H1 (cell line): ENCODE measurements around the gene DNAJC7. TPM values are rescaled to one million over a fixed set of nuclear protein-coding genes. Genes with fewer than 3 reads are reported as not detected.

Experiments
- CTCF ChIA-PET: fragments of 300-600 bp; sonication (Branson Sonifier 250); formaldehyde crosslinking; loops from one replicate; lab custom pipeline; 2021; ENCODE audit not compliant: partially characterized antibody; lab: Charles Lee
- POLR2A ChIA-PET: fragments of 300-600 bp; sonication (Branson Sonifier 250); formaldehyde crosslinking; loops from one replicate; lab custom pipeline; 2021; ENCODE audit warnings: inconsistent platforms; ENCODE audit not compliant: partially characterized antibody; lab: Charles Lee
- DNase-seq, 2 experiments: peaks; one replicate each; pipeline versions ENCODE4 v3.0.0 to v3.0.0-alpha.2; 2010 to 2022; ENCODE audit warnings: low spot score in 2 of 2, low read depth in 1 of 2, mixed read lengths in 1 of 2
- FAIRE-seq: peaks from 2 replicates; lab custom pipeline; 2011; peaks lifted over from hg19 to GRCh38; lab: Jason Lieb, UNC
- H2AFZ ChIP-seq: 2 replicates; pipeline ENCODE4 v1.8.1; 2012; ENCODE audit warnings: low read length, inconsistent platforms
- H2AK5ac ChIP-seq: 2 replicates; pipeline ENCODE4 v1.6.1; 2013; ENCODE audit warnings: low read depth, low read length
- H2BK120ac ChIP-seq: replicated peaks from 2 replicates; pipeline ENCODE3; 2013; ENCODE audit warnings: low read depth, low read length, inconsistent platforms
- H2BK12ac ChIP-seq: 2 replicates; pipeline ENCODE4 v1.6.1; 2013; ENCODE audit warnings: low read depth, low read length
- H2BK15ac ChIP-seq: 2 replicates; pipeline ENCODE4 v1.6.1; 2013; ENCODE audit warnings: low read length
- H2BK20ac ChIP-seq: 2 replicates; pipeline ENCODE4 v1.6.1; 2013; ENCODE audit warnings: low read length
- H2BK5ac ChIP-seq: 2 replicates; pipeline ENCODE4 v1.6.1; 2013; ENCODE audit warnings: low read depth, low read length
- H3K14ac ChIP-seq: 2 replicates; pipeline ENCODE4 v1.6.1; 2013; ENCODE audit warnings: inconsistent platforms; ENCODE audit not compliant: insufficient read length
- H3K18ac ChIP-seq: 2 replicates; pipeline ENCODE4 v1.6.1; 2013; ENCODE audit warnings: low read length; ENCODE audit errors: extremely low read depth
- H3K23ac ChIP-seq: 2 replicates; pipeline ENCODE4 v1.6.1; 2013; ENCODE audit warnings: inconsistent platforms; ENCODE audit not compliant: insufficient read length
- H3K23me2 ChIP-seq: 2 replicates; pipeline ENCODE4 v1.6.1; 2013; ENCODE audit warnings: low read depth, low read length
- H3K27ac ChIP-seq: 2 replicates; pipeline ENCODE4 v1.6.1; 2011; ENCODE audit warnings: low read depth, low read length, inconsistent platforms
- H3K27me3 ChIP-seq, 4 experiments: replicated peaks in 1 of 4; 1 replicate in 1 of 4; 2 replicates in 3 of 4; pipeline versions ENCODE4 v1.6.1 to v1.8.1; 2011 to 2013; ENCODE audit warnings: low read length in 3 of 4, mild to moderate bottlenecking in 3 of 4, inconsistent platforms in 2 of 4, mixed read lengths in 2 of 4, moderate library complexity in 1 of 4; ENCODE audit not compliant: control insufficient read depth in 3 of 4, insufficient read depth in 3 of 4; ENCODE audit errors: extremely low read depth in 1 of 4
- H3K36me3 ChIP-seq, 4 experiments: 2 replicates each; pipeline versions ENCODE4 v1.6.1 to v1.8.1; 2011 to 2013; ENCODE audit warnings: mild to moderate bottlenecking in 4 of 4, low read length in 3 of 4, moderate library complexity in 2 of 4, control low read depth in 1 of 4, inconsistent platforms in 1 of 4; ENCODE audit not compliant: insufficient read depth in 4 of 4, control insufficient read depth in 2 of 4
- H3K4ac ChIP-seq: replicated peaks from 2 replicates; pipeline ENCODE3; 2013; ENCODE audit warnings: low read length, low read depth, mixed read lengths, inconsistent platforms; ENCODE audit not compliant: insufficient read length
- H3K4me1 ChIP-seq, 4 experiments: replicated peaks in 1 of 4; 1 replicate in 1 of 4; 2 replicates in 3 of 4; pipeline versions ENCODE4 v1.6.1 to v1.8.1; 2011 to 2013; ENCODE audit warnings: low read length in 3 of 4, inconsistent platforms in 2 of 4, mixed read lengths in 1 of 4; ENCODE audit not compliant: insufficient read depth in 4 of 4, control insufficient read depth in 3 of 4
- H3K4me2 ChIP-seq, 2 experiments: 2 replicates each; pipeline versions ENCODE4 v1.6.1 to v1.8.1; 2011 to 2013; ENCODE audit warnings: low read depth in 2 of 2, low read length in 2 of 2, control low read depth in 1 of 2, inconsistent platforms in 1 of 2, mild to moderate bottlenecking in 1 of 2; ENCODE audit not compliant: insufficient read depth in 1 of 2
- H3K4me3 ChIP-seq, 4 experiments: fragments of 200-600, 300-600 bp in 1 of 4; sonication (generic), shearing (Covaris generic), sonication (Bioruptor Twin) in 1 of 4; 2 replicates each; pipeline versions ENCODE4 v1.5.1 to v1.8.1; 2011 to 2016; ENCODE audit warnings: low read length in 4 of 4, low read depth in 3 of 4, control low read depth in 2 of 4, inconsistent platforms in 2 of 4, mild to moderate bottlenecking in 2 of 4, mixed read lengths in 1 of 4, moderate library complexity in 1 of 4; ENCODE audit not compliant: insufficient read depth in 2 of 4; ENCODE audit errors: extremely low read depth in 1 of 4
- H3K56ac ChIP-seq: replicated peaks from 2 replicates; pipeline ENCODE3; 2013; ENCODE audit warnings: low read depth, mild to moderate bottlenecking, mixed read lengths, low read length, inconsistent platforms; ENCODE audit not compliant: insufficient read length
- H3K79me1 ChIP-seq: 2 replicates; pipeline ENCODE4 v1.6.1; 2013; ENCODE audit warnings: low read depth, low read length, control low read depth
- H3K79me2 ChIP-seq, 2 experiments: 2 replicates each; pipeline versions ENCODE4 v1.6.1 to v1.8.1; 2012 to 2013; ENCODE audit warnings: low read length in 2 of 2, mild to moderate bottlenecking in 2 of 2, inconsistent platforms in 1 of 2; ENCODE audit not compliant: insufficient read depth in 2 of 2, control insufficient read depth in 1 of 2
- H3K9ac ChIP-seq, 4 experiments: replicated peaks in 1 of 4; 1 replicate in 1 of 4; 2 replicates in 3 of 4; pipeline versions ENCODE4 v1.6.1 to v1.8.1; 2011 to 2013; ENCODE audit warnings: low read depth in 3 of 4, low read length in 3 of 4, control low read depth in 2 of 4, mild to moderate bottlenecking in 2 of 4, moderate library complexity in 2 of 4, inconsistent platforms in 1 of 4; ENCODE audit errors: extremely low read depth in 1 of 4
- H3K9me3 ChIP-seq, 2 experiments: 2 replicates each; pipeline versions ENCODE4 v1.6.1 to v1.8.1; 2012 to 2013; ENCODE audit warnings: mild to moderate bottlenecking in 2 of 2, moderate library complexity in 2 of 2, control low read depth in 1 of 2, inconsistent platforms in 1 of 2, low read depth in 1 of 2, low read length in 1 of 2, mixed read lengths in 1 of 2; ENCODE audit not compliant: insufficient read depth in 2 of 2
- H4K20me1 ChIP-seq, 2 experiments: replicated peaks in 1 of 2; 2 replicates each; pipeline versions ENCODE3 to v1.8.1; 2011 to 2013; ENCODE audit warnings: inconsistent platforms in 2 of 2, low read length in 2 of 2, mild to moderate bottlenecking in 1 of 2; ENCODE audit not compliant: insufficient read depth in 2 of 2, control insufficient read depth in 1 of 2
- H4K5ac ChIP-seq: 2 replicates; pipeline ENCODE4 v1.6.1; 2013; ENCODE audit warnings: low read length, low read depth, mixed read lengths, inconsistent platforms; ENCODE audit not compliant: insufficient read length
- H4K8ac ChIP-seq: 2 replicates; pipeline ENCODE4 v1.8.0; 2013; ENCODE audit warnings: mild to moderate bottlenecking, moderate library complexity, low read length, inconsistent platforms; ENCODE audit not compliant: insufficient read depth; ENCODE audit errors: extremely low read depth
- H4K91ac ChIP-seq: replicated peaks from 2 replicates; pipeline ENCODE3; 2013; ENCODE audit warnings: low read length, mixed read lengths, inconsistent platforms; ENCODE audit not compliant: insufficient read length
- HDAC2 ChIP-seq, 2 experiments: fragments of 300-600 bp in 1 of 2; sonication (generic) in 1 of 2; IDR thresholded peaks; 2 replicates each; pipeline ENCODE4 v1.6.1; 2011 to 2012; ENCODE audit warnings: low read depth in 2 of 2, low read length in 2 of 2, mild to moderate bottlenecking in 2 of 2, moderate library complexity in 2 of 2, borderline replicate concordance in 1 of 2, inconsistent platforms in 1 of 2
- KDM4A ChIP-seq: IDR thresholded peaks from one replicate; pipeline ENCODE4 v1.7.1; 2012; ENCODE audit warnings: low read depth, mild to moderate bottlenecking, moderate library complexity, low read length, inconsistent platforms; ENCODE audit not compliant: severe bottlenecking
- POLR2AphosphoS5 ChIP-seq: IDR thresholded peaks from 2 replicates; pipeline ENCODE4 v1.6.1; 2011; ENCODE audit warnings: low read depth, low read length
- RBBP5 ChIP-seq: IDR thresholded peaks from 2 replicates; pipeline ENCODE4 v1.7.1; 2012; ENCODE audit warnings: low read depth, mild to moderate bottlenecking, inconsistent platforms, low read length, moderate library complexity, borderline replicate concordance
- SP2 ChIP-seq: IDR thresholded peaks from 2 replicates; pipeline ENCODE4 v1.6.1; 2012; ENCODE audit warnings: mild to moderate bottlenecking, low read length, inconsistent platforms
- TAF1 ChIP-seq: IDR thresholded peaks from 2 replicates; pipeline ENCODE4 v1.6.1; 2011; ENCODE audit warnings: mild to moderate bottlenecking, low read depth, low read length
- TCF12 ChIP-seq: IDR thresholded peaks from 2 replicates; pipeline ENCODE4 v1.6.1; 2011; ENCODE audit warnings: low read depth, mild to moderate bottlenecking, low read length
- WGBS, 2 experiments: shearing (Covaris generic) in 1 of 2; methylation state at CpG; one replicate each; pipeline versions ENCODE4 v1.1.6 to v1.1.7; 2013 to 2015; ENCODE audit warnings: low lambda C conversion rate in 2 of 2, mixed read lengths in 2 of 2, inconsistent platforms in 1 of 2, low coverage in 1 of 2, missing lambda C conversion rate in 1 of 2; ENCODE audit not compliant: insufficient replicate concordance in 2 of 2, insufficient coverage in 1 of 2, insufficient read length in 1 of 2; ENCODE audit errors: extremely low coverage in 1 of 2, missing lambda C conversion rate in 1 of 2; 5-methylcytosine and 5-hydroxymethylcytosine counted together
- polyA plus RNA-seq, 7 experiments: library from polyadenylated mRNA; depleted of rRNA in 3 of 7; stranded (reverse) in 5 of 7; unstranded in 2 of 7; fragments of >200 nt in 5 of 7; fragments of 200-250 nt in 2 of 7; gene quantifications; 1 replicate in 5 of 7; 2 replicates in 1 of 7; 4 replicates in 1 of 7; pipeline versions ENCODE4 v1.2.1 to v1.2.3, GENCODE V29; 2011 to 2013; ENCODE audit warnings: missing spikeins in 2 of 7, mixed read lengths in 2 of 7
- total RNA-seq: library from RNA; stranded (reverse); fragmentation: NEBNext Ultra II Directional; extraction: Animal tissue kit (Norgen Biotek cat#: 25700); gene quantifications from 2 replicates; pipeline ENCODE4 v1.2.1, GENCODE V29; 2021
- TF ChIP-seq, protein P1 (sequence below), 3 experiments: IDR thresholded peaks; 1 replicate in 2 of 3; 2 replicates in 1 of 3; pipeline versions ENCODE4 v1.5.1 to v1.6.1; 2011; ENCODE audit warnings: low read length in 3 of 3, mild to moderate bottlenecking in 3 of 3, inconsistent platforms in 2 of 3, low read depth in 1 of 3, moderate library complexity in 1 of 3; ENCODE audit not compliant: insufficient read depth in 1 of 3; ENCODE audit errors: control extremely low read depth in 1 of 3

The DNAJC7 gene
- total and polyA plus RNA-seq, 2 of the 8 experiments (the other 6 are each of a cell fraction or from before 2014, with no cell fraction given): 31.0 to 148 TPM

- H3K9ac ChIP-seq: peak within 1 kb of the TSS in 1 of 4 experiments; percentile 22; a peak in 2 of 7 replicates
- WGBS, 2 experiments: 2% methylated on average over 45 of the region's 65 CpGs; no CpG with 5 or more reads in 1 of the 2 experiments
- peak; percentile 40; the same call in 1 of the 2 replicates for TF ChIP-seq POLR2AphosphoS5
- TF ChIP-seq, protein P1, sequence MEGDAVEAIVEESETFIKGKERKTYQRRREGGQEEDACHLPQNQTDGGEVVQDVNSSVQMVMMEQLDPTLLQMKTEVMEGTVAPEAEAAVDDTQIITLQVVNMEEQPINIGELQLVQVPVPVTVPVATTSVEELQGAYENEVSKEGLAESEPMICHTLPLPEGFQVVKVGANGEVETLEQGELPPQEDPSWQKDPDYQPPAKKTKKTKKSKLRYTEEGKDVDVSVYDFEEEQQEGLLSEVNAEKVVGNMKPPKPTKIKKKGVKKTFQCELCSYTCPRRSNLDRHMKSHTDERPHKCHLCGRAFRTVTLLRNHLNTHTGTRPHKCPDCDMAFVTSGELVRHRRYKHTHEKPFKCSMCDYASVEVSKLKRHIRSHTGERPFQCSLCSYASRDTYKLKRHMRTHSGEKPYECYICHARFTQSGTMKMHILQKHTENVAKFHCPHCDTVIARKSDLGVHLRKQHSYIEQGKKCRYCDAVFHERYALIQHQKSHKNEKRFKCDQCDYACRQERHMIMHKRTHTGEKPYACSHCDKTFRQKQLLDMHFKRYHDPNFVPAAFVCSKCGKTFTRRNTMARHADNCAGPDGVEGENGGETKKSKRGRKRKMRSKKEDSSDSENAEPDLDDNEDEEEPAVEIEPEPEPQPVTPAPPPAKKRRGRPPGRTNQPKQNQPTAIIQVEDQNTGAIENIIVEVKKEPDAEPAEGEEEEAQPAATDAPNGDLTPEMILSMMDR (IDR thresholded peaks at IDR 0.05; ENCODE audit: control extremely low read depth in 1 of 3, insufficient read depth in 1 of 3, low read depth in 1 of 3, low read length in 3 of 3): peak; percentile 26 to 68 (median 64)
- no peak for TF ChIP-seq TCF12
- TF ChIP-seq HDAC2 (IDR thresholded peaks at IDR 0.05; ENCODE audit: borderline replicate concordance in 1 of 2, low read depth in 2 of 2, low read length in 2 of 2): 0 out of 4 replicates have a peak, but pooled peaks have one; percentile 31 to 50
- TF ChIP-seq TAF1: peak; percentile 65; the same call in 1 of the 2 replicates
- TF ChIP-seq SP2: peak; percentile 22; the same call in 1 of the 2 replicates
- peak; percentile 11; the same call in 1 of the 2 replicates for TF ChIP-seq RBBP5
- peak; percentile 56 for TF ChIP-seq KDM4A
Measured at GRCh38 chr17:42050393-42051012, 33.3 kb upstream of the DNAJC7 start, which contains the start of gene C17orf113. TSS of gene C17orf113 (minus strand) at chr17:42050601. CDS start at chr17:42043376, 7,225 bp downstream.

More at GRCh38 chr17:42050393-42051012, 33.3 kb upstream of the DNAJC7 start, which contains the start of gene C17orf113:
- Histone ChIP-seq H3K79me2 (no peaks in the 10 kb centered on the region), H2AFZ (peak within 1 kb of the TSS; percentile 81; the same call in 1 of the 2 replicates), H3K14ac (no peak within 1 kb of the TSS), H3K4me1 (peaks cover 0 to 23% (median 12%) of the 10 kb centered on the region in 4 experiments; a peak in 6 of 7 replicates), H2BK15ac (0 out of 2 replicates have a peak within 1 kb of the TSS, but pooled peaks have one; percentile 21), H3K4me2 (peak within 1 kb of the TSS; percentile 65 to 96), H4K5ac (peak within 1 kb of the TSS; percentile 21), H3K36me3 (no peaks in the 10 kb centered on the region), H2BK5ac (peak within 1 kb of the TSS; percentile 83; the same call in 1 of the 2 replicates), H2AK5ac (no peak within 1 kb of the TSS), H3K27ac (no peak within 1 kb of the TSS), H3K23ac (no peak within 1 kb of the TSS), H4K20me1 (no peaks in the 10 kb centered on the region), H2BK12ac (peak within 1 kb of the TSS; percentile 27; the same call in 1 of the 2 replicates), H4K91ac (peak within 1 kb of the TSS; percentile 86), H3K23me2 (peaks cover 8% of the 10 kb centered on the region; the same call in 1 of the 2 replicates), H3K27me3 (peaks cover 0 to 4% (median 1%) of the 10 kb centered on the region in 4 experiments; a peak in 3 of 7 replicates), H3K79me1 (no peaks in the 10 kb centered on the region), H3K4me3 (peak within 1 kb of the TSS; percentile 40 to 73 (median 62)), H3K4ac (peak within 1 kb of the TSS; percentile 29), H4K8ac (peak within 1 kb of the TSS; percentile 35), H3K56ac (peak within 1 kb of the TSS; percentile 11), H2BK20ac (0 out of 2 replicates have a peak within 1 kb of the TSS, but pooled peaks have one; percentile 73), H3K18ac (peak within 1 kb of the TSS; percentile 51; the same call in 1 of the 2 replicates), H3K9me3 (no peaks in the 10 kb centered on the region), H2BK120ac (no peak within 1 kb of the TSS)
- DNase-seq (peak in 1 of 2 experiments; percentile 76), FAIRE-seq (no peak)
- ChIA-PET CTCF (interaction anchor here (0.9 to 38.8 kb wide), 20 partner anchors 9 to 92 kb away, joined by 3 to 1084 read pairs (median 5); partner anchors contain the start of genes DHX58, HSPB9, KAT2A and NKIRAS2), POLR2A (interaction anchor here (1.1 to 1.8 kb wide), 4 partner anchors 10 to 48 kb away, joined by 4 to 5 read pairs (median 4); partner anchors contain the start of genes DNAJC7 and ZNF385C)
